Glomerular visceral epithelial cell (primary cell): Measurements from ENCODE around the gene UAP1L1.

Experiments
- DNase-seq: peaks from one replicate; pipeline ENCODE4 v3.0.0-alpha.2; 2016; ENCODE audit errors: extremely low spot score

The UAP1L1 gene

DNA sequence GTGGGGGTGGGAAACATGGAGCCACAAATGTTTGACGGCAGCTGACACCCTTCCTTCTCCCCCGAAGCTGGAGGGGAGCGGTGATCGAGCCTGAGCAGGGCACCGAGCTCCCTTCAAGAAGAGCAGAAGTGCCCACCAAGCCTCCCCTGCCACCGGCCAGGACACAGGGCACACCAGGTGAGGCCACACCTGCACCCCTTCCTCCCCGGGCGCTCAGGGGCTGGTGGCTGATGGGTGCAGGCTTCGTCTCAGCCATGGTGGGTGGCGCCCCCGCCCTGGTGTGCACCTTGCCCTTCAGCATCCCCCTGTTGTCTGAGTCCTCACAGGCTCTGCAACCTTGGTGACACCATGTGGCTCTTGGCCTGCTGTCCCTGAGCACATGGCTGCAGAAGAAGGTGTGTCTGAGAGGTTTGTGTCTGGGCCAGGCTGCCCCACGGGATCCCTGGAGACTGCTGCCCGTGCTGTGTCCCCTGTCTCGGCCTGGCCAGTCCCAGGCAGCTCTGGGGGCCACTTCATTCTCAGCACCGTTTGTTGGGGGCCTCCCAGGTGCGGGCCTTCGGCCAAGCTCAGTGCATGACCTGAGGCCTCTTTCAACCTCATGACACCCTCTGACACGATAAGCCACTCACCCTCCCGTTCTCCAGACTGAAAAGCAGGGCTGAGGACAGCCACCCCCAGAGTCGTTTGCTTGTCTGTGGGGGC is 20.6 kb downstream of the UAP1L1 start:
- DNase-seq: no peak

DNA sequence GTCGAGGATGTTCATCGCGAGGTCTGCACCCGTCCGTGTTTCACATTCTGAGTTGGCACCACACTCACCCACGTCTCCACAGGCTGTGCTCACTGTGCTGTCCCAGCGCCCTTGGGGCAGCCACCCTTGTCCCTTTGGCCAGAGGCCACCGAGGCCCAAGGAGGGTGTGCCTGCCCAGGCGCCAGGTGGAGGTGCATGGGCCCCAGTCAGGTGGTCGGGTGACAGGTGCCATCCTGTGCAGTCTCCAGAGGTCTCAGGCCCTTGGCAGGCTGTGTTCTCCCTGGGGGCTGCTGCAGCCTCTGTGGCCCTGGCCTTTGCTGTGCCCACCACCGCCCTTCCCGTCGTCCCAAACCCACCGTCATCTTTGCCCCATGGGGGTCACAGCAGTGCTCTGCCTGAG is 21.9 kb downstream of the UAP1L1 start:
- DNase-seq: no peak

DNA sequence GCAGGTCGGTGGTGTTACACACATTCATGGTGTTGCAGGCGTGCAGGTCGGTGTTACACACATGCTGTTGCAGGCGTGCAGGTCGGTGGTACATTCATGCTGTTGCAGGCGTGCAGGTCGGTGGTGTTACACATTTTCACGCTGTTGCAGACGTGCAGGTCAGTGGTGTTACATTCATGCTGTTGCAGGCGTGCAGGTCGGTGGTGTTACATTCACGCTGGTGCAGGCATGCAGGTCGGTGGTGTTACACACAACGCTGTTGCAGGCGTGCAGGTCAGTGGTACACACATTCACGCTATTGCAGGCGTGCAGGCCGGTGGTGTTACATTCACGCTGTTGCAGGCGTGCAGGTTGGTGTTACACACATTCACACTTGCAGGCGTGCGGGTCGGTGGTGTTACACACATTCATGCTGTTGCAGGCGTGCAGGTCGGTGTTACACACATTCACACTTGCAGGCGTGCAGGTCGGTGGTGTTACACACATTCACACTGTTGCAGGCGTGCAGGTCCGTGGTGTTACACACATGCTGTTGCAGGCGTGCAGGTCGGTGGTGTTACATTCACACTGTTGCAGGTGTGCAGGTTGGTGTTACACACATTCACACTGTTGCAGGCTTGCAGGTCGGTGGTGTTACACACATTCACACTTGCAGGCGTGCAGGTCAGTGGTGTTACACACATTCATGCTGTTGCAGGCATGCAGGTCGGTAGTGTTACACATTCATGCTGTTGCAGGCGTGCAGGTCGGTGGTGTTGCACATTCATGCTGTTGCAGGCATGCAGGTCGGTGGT is 26.1 kb downstream of the UAP1L1 start:
- DNase-seq: no peak

DNA sequence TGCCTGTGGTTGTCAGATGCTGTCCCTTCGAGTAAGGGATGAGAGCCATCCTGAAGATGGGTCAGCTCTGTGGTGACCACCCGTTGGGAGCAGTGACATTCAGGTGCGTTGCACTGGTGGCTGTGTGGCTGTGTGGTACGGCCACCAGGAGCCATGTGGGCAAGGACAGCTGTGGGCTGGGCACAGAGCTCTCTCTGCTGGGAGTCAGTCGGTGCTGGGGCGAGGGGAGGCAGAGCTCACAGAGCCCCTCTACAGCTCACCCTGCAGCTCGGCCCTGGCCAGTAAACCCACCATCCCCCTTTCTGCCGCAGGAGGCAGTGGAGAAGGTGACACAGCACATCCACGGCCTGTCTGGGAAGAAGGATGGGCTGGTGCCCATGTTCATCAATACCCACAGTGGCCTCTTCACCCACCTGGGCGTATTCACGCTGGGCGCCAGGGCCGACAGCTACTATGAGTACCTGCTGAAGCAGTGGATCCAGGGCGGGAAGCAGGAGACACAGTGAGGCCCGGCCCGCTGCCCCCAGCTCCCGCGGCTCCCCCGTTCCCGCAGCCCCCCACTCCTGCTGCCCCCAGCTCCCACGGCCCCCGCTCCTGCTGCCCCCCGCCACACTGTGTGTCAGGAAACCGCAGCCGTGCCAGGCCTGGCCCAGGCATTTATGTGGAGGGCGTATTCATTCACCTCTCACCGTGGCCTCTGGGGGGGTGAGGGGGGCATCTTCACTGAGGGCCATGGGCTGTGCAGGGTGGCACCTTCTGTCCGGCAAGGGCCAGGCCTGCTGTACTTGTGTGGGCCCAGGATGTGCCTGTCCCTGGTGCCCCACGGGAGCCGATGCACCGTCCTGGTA is 28.7 kb downstream of the UAP1L1 start:
- DNase-seq: no peak

DNA sequence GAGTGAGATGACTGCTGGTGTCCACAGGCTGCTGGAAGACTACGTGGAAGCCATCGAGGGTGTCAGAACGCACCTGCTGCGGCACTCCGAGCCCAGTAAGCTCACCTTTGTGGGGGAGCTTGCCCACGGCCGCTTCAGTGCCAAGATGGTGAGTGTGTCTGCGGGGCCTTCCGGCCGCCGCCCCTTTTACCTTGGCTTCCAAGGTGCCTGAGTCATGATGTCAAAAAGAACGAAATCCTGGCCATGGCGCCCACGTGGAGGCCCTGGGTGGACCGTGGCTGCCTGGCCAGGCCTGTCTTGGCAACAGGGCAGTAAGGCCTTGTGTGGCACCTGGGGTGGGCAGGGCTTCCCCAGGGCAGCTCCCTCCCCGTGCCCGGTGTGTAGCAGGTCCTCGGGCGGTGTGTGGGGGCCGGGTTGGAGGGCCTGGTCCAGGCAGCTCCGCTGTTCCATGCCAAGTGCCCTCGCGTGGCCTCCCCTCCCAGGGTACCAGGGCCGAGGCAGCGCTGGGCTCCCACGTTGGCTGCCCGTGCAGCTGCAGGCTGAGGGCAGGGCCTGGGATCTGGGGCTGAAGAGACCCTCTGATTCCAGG is 29.4 kb downstream of the UAP1L1 start:
- no peak for DNase-seq

DNA sequence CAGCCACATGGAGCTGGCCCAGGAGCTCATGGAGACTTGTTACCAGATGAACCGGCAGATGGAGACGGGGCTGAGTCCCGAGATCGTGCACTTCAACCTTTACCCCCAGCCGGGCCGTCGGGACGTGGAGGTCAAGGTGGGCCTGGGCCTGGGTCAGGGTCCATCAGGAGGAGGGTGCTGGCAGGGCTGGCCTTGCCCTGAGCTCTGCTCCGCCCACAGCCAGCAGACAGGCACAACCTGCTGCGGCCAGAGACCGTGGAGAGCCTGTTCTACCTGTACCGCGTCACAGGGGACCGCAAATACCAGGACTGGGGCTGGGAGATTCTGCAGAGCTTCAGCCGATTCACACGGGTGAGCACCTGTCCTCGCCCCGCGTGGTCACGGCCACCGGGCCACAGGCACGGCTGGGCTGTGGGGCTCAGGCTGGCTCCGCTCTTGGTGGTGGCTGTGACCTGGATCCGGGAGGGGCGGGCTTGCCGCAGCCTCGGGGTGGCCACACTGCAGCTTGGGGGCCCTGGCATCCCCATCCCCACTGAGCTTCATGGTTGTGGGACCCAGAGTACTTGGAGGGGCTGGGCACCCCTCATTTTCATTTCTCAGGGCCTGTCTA is 30.1 kb downstream of the UAP1L1 start:
- DNase-seq: no peak

DNA sequence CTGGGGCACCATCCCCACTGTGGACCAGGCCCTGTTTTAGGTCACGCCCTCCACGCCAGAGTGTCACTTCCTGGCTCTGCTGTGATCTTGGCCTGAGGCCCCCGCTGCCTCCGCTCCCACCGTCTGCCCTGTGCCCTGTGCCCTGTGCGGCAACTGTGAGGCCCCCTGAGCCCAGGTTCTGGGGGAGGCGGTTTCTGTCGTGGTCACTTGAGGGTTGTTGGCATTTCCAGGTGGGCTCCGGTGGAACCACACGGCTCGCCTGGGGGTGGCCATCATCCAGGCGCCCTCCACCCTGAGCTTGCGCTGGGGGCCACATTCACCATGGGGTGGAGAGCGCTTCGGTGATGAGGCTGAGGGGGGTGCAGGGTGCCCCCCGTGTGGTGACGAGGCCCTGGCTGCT is 30.7 kb downstream of the UAP1L1 start:
- no peak for DNase-seq

DNA sequence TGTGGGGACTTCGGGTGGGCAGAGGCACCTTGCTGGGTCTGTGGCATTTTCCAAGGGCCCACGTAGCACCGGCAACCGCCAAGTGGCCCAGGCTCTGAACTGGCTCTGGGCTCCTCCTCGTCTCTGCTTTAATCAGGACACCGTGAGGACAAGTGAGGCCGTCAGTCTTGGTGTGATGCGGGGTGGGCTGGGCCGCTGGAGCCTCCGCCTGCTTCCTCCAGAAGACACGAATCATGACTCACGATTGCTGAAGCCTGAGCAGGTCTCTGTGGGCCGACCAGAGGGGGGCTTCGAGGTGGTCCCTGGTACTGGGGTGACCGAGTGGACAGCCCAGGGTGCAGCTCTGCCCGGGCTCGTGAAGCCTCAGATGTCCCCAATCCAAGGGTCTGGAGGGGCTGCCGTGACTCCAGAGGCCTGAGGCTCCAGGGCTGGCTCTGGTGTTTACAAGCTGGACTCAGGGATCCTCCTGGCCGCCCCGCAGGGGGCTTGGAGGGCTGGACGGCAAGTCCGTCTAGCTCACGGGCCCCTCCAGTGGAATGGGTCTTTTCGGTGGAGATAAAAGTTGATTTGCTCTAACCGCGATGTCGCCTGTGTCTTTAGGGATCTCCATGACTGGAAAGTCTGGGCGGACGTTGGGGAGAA is 31.4 kb downstream of the UAP1L1 start:
- no peak for DNase-seq

DNA sequence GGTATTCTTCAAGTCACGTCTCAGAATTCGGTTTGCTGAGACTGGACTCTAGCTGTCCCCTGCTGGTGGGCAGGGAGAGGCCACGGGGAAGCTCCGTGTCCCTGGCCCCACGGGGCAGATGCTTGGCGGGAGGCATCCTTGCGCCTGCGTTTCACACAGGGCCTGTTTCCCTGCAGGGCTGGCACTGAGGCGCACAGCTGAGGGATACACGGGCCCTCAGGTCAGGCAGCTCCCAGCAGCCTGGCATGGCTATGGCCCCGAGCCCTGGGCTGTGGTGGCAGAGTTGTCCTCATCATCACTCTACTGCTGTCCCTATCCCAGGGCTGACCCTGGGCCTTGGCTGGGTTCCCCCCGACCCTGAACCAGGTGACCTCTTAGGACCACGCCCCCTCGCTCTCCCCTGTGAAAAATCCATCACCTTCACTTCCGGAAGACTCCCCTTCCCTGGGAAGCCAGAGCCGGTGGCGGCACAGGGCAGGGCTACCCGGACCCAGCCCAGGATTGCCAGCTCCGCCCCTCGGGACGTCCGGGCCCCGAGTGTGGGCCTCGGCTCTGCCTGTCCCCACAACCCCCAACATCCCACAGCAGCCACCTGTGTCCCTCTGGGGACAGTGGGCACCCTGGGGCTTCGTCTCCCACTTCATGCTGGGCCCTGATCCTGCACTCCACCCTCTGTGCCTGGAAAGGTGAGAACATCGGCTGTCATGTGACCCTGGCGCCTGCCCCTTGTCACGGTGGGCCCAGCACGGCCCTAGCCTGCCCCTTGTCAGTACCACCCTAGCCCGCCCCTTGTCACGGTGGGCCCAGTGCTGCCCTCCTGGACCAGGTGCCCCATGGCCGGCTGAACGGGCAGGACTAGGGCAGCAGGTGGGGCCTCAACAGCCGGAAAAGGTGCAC is 32.2 kb downstream of the UAP1L1 start:
- DNase-seq: no peak

DNA sequence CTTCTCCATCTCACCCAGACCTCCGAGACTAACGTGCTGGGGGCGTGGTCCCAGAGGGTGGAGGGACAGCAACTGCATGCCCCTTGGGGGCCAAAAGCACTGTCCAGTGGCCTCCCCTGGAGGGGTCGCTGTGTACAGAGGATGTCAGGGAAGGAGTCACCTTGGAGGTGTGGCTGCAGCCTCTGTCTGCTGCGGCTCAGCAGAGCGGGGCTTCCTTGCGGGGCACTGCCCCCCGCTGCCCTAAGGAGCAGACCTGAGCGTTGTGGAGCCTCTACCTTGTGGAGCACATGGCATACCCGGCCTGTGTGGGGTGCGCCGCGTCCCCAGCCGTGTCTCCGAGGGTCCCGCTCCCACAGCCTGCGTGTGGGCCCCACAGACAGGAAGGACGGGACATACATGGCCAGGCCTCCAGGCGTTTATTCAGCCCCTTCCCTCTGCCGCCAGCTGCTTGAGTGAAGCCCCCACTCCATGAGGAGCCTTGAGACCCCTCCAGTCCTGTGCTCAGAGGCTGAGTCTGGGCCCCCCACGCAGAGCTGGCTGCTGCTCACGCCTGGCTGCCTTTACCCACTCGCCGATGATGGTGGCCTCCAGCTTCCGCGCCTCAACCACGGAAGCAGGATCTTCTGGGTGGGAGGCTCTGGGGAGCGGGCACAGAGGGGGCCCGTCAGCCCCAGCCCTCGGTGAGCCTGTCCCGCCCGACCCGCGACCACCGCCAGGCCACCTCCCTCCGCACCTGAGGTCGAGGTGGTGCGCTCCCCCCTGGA is 33.0 kb downstream of the UAP1L1 start:
- no peak for DNase-seq

DNA sequence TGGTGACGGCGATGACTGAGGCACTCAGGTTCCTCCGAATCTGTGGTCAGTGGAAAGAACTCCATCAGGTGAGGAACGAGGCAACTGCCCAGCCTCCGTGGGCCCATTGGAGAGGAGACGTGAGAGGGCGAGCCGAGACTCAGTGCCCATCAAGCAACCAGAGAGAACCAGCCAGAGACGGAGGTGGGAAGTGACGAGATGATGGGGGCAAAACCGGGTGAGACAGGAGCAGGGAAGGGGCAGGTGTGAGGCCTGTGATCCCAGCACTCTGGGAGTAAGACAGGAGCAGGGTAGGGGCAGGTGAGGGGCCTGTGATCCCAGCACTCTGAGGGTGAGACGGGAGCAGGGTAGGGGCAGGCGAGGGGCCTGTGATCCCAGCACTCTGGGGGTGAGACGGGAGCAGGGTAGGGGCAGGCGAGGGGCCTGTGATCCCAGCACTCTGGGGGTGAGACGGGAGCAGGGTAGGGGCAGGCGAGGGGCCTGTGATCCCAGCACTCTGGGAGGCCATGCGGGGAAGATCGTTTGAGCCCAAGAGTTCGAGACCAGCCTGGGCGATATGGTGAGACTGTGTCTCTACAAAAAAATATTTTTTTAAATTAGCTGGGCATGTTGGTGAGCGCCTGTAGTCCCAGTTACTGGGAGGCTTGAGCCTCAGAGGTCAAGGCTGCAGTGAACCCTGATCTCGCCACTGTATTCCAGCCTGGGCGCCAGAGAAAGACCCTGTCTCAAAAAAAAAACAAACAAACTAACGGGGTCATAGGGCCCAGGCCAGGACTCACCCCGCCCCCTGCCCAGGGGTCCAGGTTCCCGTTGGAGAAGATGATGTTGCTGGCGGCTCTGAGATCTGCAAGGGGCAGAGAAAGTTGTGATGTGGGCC is 33.8 kb downstream of the UAP1L1 start:
- no peak for DNase-seq

DNA sequence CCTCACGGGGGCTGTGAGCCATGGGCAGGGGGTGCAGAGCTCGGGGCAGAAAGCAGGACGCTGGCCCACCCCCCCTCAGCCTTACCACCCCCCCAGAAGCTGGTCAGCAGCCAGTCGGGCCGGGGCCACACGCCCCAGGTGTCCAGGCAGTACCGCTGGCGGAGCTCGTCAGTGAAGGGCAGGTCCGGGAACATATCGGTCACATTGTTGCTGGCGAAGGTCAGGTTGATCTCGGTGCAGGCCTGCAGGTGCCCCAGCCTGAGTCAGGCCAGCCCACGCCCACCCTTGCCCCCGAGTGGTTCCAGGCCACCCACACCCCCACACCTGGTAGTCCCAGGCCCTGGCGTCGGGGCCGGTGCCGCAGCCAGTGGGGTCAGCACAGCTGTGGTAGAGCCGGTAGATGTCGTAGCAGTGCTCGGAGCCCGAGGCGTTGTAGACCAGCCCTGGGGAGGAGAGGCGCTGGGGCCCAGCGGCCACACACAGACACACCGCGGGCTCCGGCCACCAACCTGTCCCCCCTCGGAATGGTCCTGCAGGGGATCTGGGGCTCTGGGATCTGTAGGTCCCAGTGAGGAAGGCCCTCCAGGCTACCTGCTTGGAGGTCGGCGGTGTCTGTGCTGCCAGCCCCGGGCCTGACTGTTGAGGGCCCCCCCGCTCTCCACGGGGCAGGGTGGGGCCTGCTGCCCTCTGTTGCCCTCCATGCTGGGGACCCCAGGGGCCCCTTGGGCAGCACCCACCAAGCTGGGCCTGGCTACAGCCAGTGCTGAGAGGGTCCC is 34.7 kb downstream of the UAP1L1 start:
- no peak for DNase-seq

DNA sequence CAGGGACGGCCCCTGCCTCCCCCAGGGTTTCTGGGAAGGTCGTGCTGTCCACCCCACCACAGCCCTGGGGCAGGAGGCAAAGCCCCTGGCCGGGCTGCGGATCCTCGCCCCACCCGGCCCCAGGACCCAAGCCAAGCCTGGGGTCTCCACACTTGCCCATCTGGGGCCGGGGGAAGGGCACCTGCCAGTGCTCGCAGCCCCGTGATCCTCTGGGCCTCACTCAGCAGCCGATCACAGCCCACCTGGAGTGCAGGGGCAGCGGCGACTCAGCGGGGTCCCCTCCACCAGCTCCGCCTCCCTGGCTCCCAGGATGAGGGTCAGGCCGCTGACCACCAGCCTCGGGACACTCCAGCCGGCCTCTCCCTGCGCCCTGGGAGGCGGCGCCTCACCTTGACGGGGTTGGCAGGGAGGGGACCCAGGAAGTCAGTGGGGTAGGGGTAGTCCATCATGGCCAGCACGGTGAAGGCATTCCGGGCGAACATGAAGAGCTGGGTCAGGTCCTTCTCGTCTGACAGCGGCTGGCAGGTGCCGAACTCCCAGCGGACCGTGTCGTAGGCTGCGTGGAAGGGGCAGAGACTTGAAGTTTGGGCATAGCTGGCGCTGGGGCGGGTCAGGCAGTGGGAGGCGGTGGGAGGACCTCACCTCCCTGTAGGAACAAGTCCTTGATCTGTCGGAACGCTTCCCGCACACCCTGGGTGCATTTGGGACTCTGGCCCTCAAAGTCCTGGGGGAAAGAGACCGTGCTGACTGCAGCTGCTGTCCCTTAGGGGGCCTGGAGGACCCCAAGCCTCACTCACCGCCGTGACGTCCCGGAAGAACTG is 35.5 kb downstream of the UAP1L1 start:
- no peak for DNase-seq

DNA sequence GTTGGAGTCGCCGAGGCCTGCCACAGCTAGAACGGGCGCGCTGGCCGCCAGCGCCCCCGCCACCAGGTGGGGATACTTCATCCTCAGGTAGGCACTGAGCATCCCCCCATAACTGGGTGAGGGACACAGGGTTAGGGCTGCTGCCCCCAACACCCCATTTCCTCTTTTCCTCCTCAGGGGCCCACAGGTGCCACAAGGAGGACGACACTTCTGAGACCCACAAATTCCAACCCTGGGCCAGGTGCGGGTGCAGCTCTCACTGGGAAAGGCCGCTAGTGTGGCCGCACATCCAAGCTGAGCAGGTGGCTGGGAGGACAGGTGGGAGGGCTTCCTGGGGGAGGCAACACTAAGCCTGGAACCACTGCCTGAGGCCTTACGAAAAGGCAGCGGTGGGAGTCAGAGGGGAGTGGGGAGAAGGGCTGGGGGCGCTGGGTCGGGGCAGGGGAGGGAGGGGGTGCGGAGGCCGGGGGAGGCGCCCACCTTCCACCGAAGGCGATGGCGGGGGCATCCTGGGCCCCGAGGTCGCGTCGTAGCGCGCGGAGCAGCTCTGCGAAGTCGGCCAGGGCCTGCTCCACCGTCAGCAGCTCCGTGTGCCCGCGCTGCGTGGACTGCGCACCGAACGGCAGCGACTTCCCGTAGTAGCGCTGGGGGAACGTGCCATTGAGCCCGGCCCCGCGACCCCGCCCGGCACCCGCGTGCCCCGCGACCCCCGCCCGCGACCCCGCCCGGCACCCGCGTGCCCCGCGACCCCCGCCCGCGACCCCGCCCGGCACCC is 36.3 kb downstream of the UAP1L1 start:
- DNase-seq: no peak

DNA sequence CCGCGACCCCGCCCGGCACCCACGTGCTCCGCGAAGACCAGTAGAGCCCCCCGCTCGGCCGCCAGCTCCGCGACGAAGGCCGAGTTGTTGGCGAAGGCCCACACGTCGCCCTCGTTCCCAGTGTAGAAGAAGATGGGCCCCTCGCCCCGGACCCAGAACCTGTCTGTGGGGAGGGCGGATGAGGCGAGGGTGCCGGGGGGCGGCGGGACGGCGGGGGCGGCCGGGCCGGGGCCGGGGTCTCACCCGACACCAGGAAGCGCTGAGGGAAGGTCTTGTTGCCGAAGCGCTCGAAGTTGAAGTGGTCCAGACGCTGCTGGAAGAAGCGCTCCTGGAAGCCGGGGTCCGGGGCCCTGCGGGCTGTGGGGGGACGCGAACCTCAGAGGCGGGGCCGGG is 36.9 kb downstream of the UAP1L1 start:
- no peak for DNase-seq
